ENCODE data around the gene CCDC40. TPM values are rescaled to one million over a fixed set of nuclear protein-coding genes. Genes with fewer than 3 reads are reported as not detected.

Gene CCDC40
- total RNA-seq, 1 donor from 2014 or later, result 25.3 TPM

- Mint-ChIP-seq H3K4me1 (ENCODE audit: low read depth, unreplicated experiment) (peaks cover 4% of the 10 kb centered on the region), H3K27ac (ENCODE audit: unreplicated experiment) (no peak overlapping the region), H3K4me3 (ENCODE audit: unreplicated experiment) (no peak overlapping the region), H3K27me3 (ENCODE audit: unreplicated experiment) (no peaks in the 10 kb centered on the region), H3K36me3 (ENCODE audit: unreplicated experiment) (no peaks in the 10 kb centered on the region), H3K9me3 (ENCODE audit: unreplicated experiment) (peaks cover 1% of the 10 kb centered on the region)
- no peak for TF ChIP-seq CTCF (IDR thresholded peaks at IDR 0.05; ENCODE audit: partially characterized antibody, unreplicated experiment)
- no peak for DNase-seq
Observed at GRCh38 chr17:80133626-80133970, 97.2 kb downstream of the CCDC40 start.

- Mint-ChIP-seq H3K27ac (ENCODE audit: unreplicated experiment) (no peak overlapping the region), H3K4me1 (ENCODE audit: low read depth, unreplicated experiment) (no peaks in the 10 kb centered on the region), H3K27me3 (ENCODE audit: unreplicated experiment) (no peaks in the 10 kb centered on the region), H3K9me3 (ENCODE audit: unreplicated experiment) (no peaks in the 10 kb centered on the region), H3K36me3 (ENCODE audit: unreplicated experiment) (no peaks in the 10 kb centered on the region), H3K4me3 (ENCODE audit: unreplicated experiment) (no peak overlapping the region)
- no peak for DNase-seq
- TF ChIP-seq CTCF (IDR thresholded peaks at IDR 0.05; ENCODE audit: partially characterized antibody, unreplicated experiment), result no peak
Observed at GRCh38 chr17:80137131-80137530, 100.7 kb downstream of the CCDC40 start.

- Mint-ChIP-seq H3K27me3 (ENCODE audit: unreplicated experiment) (no peaks in the 10 kb centered on the region), H3K27ac (ENCODE audit: unreplicated experiment) (no peak overlapping the region), H3K36me3 (ENCODE audit: unreplicated experiment) (no peaks in the 10 kb centered on the region), H3K9me3 (ENCODE audit: unreplicated experiment) (no peaks in the 10 kb centered on the region), H3K4me3 (ENCODE audit: unreplicated experiment) (no peak overlapping the region), H3K4me1 (ENCODE audit: low read depth, unreplicated experiment) (no peaks in the 10 kb centered on the region)
- no peak for TF ChIP-seq CTCF (IDR thresholded peaks at IDR 0.05; ENCODE audit: partially characterized antibody, unreplicated experiment)
- no peak for DNase-seq
Observed at GRCh38 chr17:80138856-80139426, 102.5 kb downstream of the CCDC40 start.

- no peak overlapping the region for H3K27ac Mint-ChIP-seq (ENCODE audit: unreplicated experiment)
- peaks cover 8% of the 10 kb centered on the region for H3K9me3 Mint-ChIP-seq (ENCODE audit: unreplicated experiment)
- no peak for TF ChIP-seq CTCF (IDR thresholded peaks at IDR 0.05; ENCODE audit: partially characterized antibody, unreplicated experiment)
- H3K36me3 Mint-ChIP-seq (ENCODE audit: unreplicated experiment), result no peaks in the 10 kb centered on the region
- H3K27me3 Mint-ChIP-seq (ENCODE audit: unreplicated experiment), result peaks cover 7% of the 10 kb centered on the region
- no peak overlapping the region for H3K4me3 Mint-ChIP-seq (ENCODE audit: unreplicated experiment)
- DNase-seq, result no peak
- H3K4me1 Mint-ChIP-seq (ENCODE audit: low read depth, unreplicated experiment), result peaks cover 14% of the 10 kb centered on the region
Observed at GRCh38 chr17:80141463-80142165, 105.2 kb downstream of the CCDC40 start.

- peaks cover 12% of the 10 kb centered on the region for H3K27me3 Mint-ChIP-seq (ENCODE audit: unreplicated experiment)
- H3K9me3 Mint-ChIP-seq (ENCODE audit: unreplicated experiment), result peaks cover 12% of the 10 kb centered on the region
- H3K4me3 Mint-ChIP-seq (ENCODE audit: unreplicated experiment), result no peak overlapping the region
- H3K27ac Mint-ChIP-seq (ENCODE audit: unreplicated experiment), result no peak overlapping the region
- no peak for TF ChIP-seq CTCF (IDR thresholded peaks at IDR 0.05; ENCODE audit: partially characterized antibody, unreplicated experiment)
- H3K4me1 Mint-ChIP-seq (ENCODE audit: low read depth, unreplicated experiment), result peaks cover 14% of the 10 kb centered on the region
- H3K36me3 Mint-ChIP-seq (ENCODE audit: unreplicated experiment), result no peaks in the 10 kb centered on the region
- DNase-seq, result no peak
Observed at GRCh38 chr17:80142929-80143328, 106.5 kb downstream of the CCDC40 start.

Measured in glutamatergic neuron (in vitro differentiated cells).